Ishikawa (cell line): ENCODE results near the gene SOCS1.

Experiments used
- EGR1 ChIP-seq: IDR thresholded peaks from 2 replicates; pipeline ENCODE4 v1.6.1; 2012
- EP300 ChIP-seq: IDR thresholded peaks from 2 replicates; pipeline ENCODE4 v1.6.1; 2012; ENCODE audit warnings: borderline replicate concordance
- FOXM1 ChIP-seq: IDR thresholded peaks from 2 replicates; pipeline ENCODE4 v1.6.1; 2012; ENCODE audit warnings: low read depth, borderline replicate concordance
- TCF12 ChIP-seq: IDR thresholded peaks from 2 replicates; pipeline ENCODE4 v1.6.1; 2012; ENCODE audit warnings: low read depth
- TEAD4 ChIP-seq: IDR thresholded peaks from 2 replicates; pipeline ENCODE4 v1.6.1; 2012
- YY1 ChIP-seq: IDR thresholded peaks from 2 replicates; pipeline ENCODE4 v1.6.1; 2012; ENCODE audit warnings: low read depth
- ZBTB7A ChIP-seq: IDR thresholded peaks from 2 replicates; pipeline ENCODE4 v1.6.1; 2012; ENCODE audit warnings: low read depth
- TF ChIP-seq, protein P1 (sequence below): IDR thresholded peaks from 2 replicates; pipeline ENCODE4 v1.6.1; 2012; ENCODE audit warnings: low read depth, mild to moderate bottlenecking

DNA sequence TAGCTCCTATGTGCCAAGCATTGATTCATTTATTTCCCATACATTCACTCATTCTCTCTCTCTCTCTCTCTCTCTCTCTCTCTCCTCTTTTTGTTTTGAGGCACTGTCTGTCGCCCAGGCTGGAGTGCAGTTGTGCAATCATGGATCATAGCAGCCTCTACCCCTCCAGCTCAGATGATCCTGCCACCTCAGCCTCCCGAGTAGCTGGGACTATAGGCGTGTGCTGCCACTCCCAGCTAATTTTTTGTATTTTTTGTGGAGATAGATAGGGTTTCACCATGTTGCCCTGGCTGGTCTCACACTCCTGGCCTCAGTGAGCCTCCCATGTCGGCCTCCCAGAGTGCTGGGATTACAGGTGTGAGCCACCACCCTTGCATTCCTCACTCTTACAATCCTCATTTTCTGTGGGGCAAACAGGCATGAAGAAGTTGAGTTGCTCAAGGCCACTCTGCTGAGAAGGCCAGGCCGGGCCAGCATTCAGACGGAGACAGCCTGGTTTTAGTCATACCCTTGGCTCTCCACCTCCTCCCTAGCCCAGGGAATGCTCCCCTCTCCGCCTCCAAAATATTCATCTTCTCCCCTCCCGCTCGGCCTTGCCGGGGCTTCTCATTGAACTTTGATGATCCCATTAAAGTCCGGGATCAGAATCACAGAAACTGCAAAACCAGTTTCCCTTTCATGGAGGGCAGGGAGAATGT, 21.0 kb upstream of the SOCS1 start:
- no peak for TF ChIP-seq EGR1
- no peak for TF ChIP-seq FOXM1
- TF ChIP-seq, protein P1, sequence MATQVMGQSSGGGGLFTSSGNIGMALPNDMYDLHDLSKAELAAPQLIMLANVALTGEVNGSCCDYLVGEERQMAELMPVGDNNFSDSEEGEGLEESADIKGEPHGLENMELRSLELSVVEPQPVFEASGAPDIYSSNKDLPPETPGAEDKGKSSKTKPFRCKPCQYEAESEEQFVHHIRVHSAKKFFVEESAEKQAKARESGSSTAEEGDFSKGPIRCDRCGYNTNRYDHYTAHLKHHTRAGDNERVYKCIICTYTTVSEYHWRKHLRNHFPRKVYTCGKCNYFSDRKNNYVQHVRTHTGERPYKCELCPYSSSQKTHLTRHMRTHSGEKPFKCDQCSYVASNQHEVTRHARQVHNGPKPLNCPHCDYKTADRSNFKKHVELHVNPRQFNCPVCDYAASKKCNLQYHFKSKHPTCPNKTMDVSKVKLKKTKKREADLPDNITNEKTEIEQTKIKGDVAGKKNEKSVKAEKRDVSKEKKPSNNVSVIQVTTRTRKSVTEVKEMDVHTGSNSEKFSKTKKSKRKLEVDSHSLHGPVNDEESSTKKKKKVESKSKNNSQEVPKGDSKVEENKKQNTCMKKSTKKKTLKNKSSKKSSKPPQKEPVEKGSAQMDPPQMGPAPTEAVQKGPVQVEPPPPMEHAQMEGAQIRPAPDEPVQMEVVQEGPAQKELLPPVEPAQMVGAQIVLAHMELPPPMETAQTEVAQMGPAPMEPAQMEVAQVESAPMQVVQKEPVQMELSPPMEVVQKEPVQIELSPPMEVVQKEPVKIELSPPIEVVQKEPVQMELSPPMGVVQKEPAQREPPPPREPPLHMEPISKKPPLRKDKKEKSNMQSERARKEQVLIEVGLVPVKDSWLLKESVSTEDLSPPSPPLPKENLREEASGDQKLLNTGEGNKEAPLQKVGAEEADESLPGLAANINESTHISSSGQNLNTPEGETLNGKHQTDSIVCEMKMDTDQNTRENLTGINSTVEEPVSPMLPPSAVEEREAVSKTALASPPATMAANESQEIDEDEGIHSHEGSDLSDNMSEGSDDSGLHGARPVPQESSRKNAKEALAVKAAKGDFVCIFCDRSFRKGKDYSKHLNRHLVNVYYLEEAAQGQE = no peak
- no peak for TF ChIP-seq EP300
- no peak for TF ChIP-seq TCF12
- TF ChIP-seq TEAD4 = no peak
- no peak for TF ChIP-seq YY1
- no peak for TF ChIP-seq ZBTB7A
